Esophagus squamous epithelium (tissue), 4 donors: ENCODE results near the gene TSPAN19.

Experiments
- CTCF ChIP-seq, 6 experiments: fragments of 450-650 bp in 4 of 6; fragments of 200-600 bp in 2 of 6; sonication (generic) in 2 of 6; IDR thresholded peaks; one replicate each; pipeline ENCODE4 v1.5.1; 2016 to 2019; ENCODE audit warnings: antibody characterized with exemption in 6 of 6, mild to moderate bottlenecking in 4 of 6, moderate library complexity in 4 of 6
- POLR2A ChIP-seq, 4 donors: fragments of 450-650 bp; IDR thresholded peaks; one replicate each; pipeline ENCODE4 v1.6.1; 2017; ENCODE audit warnings: antibody characterized with exemption in 4 of 4, mild to moderate bottlenecking in 4 of 4, moderate library complexity in 3 of 4

GRCh38 chr12:85005615-85006014 lies 30.5 kb downstream of the TSPAN19 start:
- TF ChIP-seq CTCF (IDR thresholded peaks at IDR 0.05) (no peak), POLR2A (IDR thresholded peaks at IDR 0.05) (no peak)
